Measurements from ENCODE around the gene ZNF780A. TPM values are rescaled to one million over a fixed set of nuclear protein-coding genes. Genes with fewer than 3 reads are reported as not detected.
"Not testable (repeated sequence)": the region's sequence is repeated elsewhere in the genome, so short reads cannot be mapped to it uniquely, and the experiment has no call there.

Gene ZNF780A
- total RNA-seq, 4 donors from 2014 or later, result 5.7 to 14.7 (median 8.7) TPM

GRCh38 chr19:40129425-40129824 is 38.7 kb upstream of the ZNF780A start:
- intact Hi-C loops (cut with DNase I; ENCODE audit: low total_unique reads), result no loop called here
- DNase-seq (ENCODE audit: low spot score in 2 of 2), result no peak
- no peak overlapping the region for H3K4me3 ChIP-seq (ENCODE audit: low read depth, poor library complexity, severe bottlenecking)
- no peak for TF ChIP-seq CTCF (IDR thresholded peaks at IDR 0.05)
- no peak for TF ChIP-seq POLR2A (IDR thresholded peaks at IDR 0.05)
- 48 to 60% methylated on average over 3 of the region's 3 CpGs for WGBS, 2 donors

GRCh38 chr19:40128991-40129390 is 38.2 kb upstream of the ZNF780A start:
- no peak for DNase-seq (ENCODE audit: low spot score in 2 of 2)
- TF ChIP-seq POLR2A (IDR thresholded peaks at IDR 0.05) (no peak), CTCF (IDR thresholded peaks at IDR 0.05) (no peak)
- no peak overlapping the region for H3K4me3 ChIP-seq (ENCODE audit: low read depth, poor library complexity, severe bottlenecking)
- intact Hi-C loops (cut with DNase I; ENCODE audit: low total_unique reads), result no loop called here

- H3K4me3 ChIP-seq (ENCODE audit: low read depth, poor library complexity, severe bottlenecking), result no peak overlapping the region
- 86 to 88% methylated on average over 4 of the region's 4 CpGs for WGBS, 2 donors
- TF ChIP-seq POLR2A (IDR thresholded peaks at IDR 0.05), result no peak
- TF ChIP-seq CTCF (IDR thresholded peaks at IDR 0.05), result no peak
- intact Hi-C loops (cut with DNase I; ENCODE audit: low total_unique reads), result no loop called here
- DNase-seq (ENCODE audit: low spot score in 2 of 2), result no peak
Measured at GRCh38 chr19:40119380-40119779, 28.6 kb upstream of the ZNF780A start.

GRCh38 chr19:40118638-40119037 is 27.9 kb upstream of the ZNF780A start:
- intact Hi-C loops (cut with DNase I; ENCODE audit: low total_unique reads), result not testable (repeated sequence)
- WGBS, 2 donors, result 80 to 98% methylated on average over 7 to 9 of the region's 25 CpGs

GRCh38 chr19:40116075-40116474 is 25.3 kb upstream of the ZNF780A start:
- TF ChIP-seq POLR2A (IDR thresholded peaks at IDR 0.05) (no peak), CTCF (IDR thresholded peaks at IDR 0.05) (no peak)
- H3K4me3 ChIP-seq (ENCODE audit: low read depth, poor library complexity, severe bottlenecking), result no peak overlapping the region
- intact Hi-C loops (cut with DNase I; ENCODE audit: low total_unique reads), result no loop called here

More at GRCh38 chr19:40118638-40119037, 27.9 kb upstream of the ZNF780A start:
- not testable (repeated sequence) for DNase-seq (ENCODE audit: low spot score in 2 of 2); H3K4me3 ChIP-seq (ENCODE audit: low read depth, poor library complexity, severe bottlenecking)

GRCh38 chr19:40114119-40114518 is 23.4 kb upstream of the ZNF780A start:
- H3K4me3 ChIP-seq (ENCODE audit: low read depth, poor library complexity, severe bottlenecking); intact Hi-C loops (cut with DNase I; ENCODE audit: low total_unique reads); DNase-seq (ENCODE audit: low spot score in 2 of 2): not testable (repeated sequence)
- 85 to 100% methylated on average over 1 to 4 of the region's 6 CpGs for WGBS, 2 donors

More at GRCh38 chr19:40116075-40116474, 25.3 kb upstream of the ZNF780A start:
- no peak for DNase-seq (ENCODE audit: low spot score in 2 of 2)

GRCh38 chr19:40112271-40112670 is 21.5 kb upstream of the ZNF780A start:
- intact Hi-C loops (cut with DNase I; ENCODE audit: low total_unique reads); H3K4me3 ChIP-seq (ENCODE audit: low read depth, poor library complexity, severe bottlenecking); DNase-seq (ENCODE audit: low spot score in 2 of 2): not testable (repeated sequence)
- WGBS, 2 donors, result 57 to 63% methylated on average over 4 of the region's 4 CpGs

Data from lower leg skin (tissue), 4 donors.